Activated T-helper 17 cell treated with anti-CD3 and anti-CD28 coated beads, Interleukin-2, amount 50 U/mL, for 72 hours (primary cell): ENCODE data around the gene OR4D5. TPM values are rescaled to one million over a fixed set of nuclear protein-coding genes. Genes with fewer than 3 reads are reported as not detected.
A peak's percentile ranks its signal among the peaks of the same experiment; 100 is the strongest.

Experiments
- ATAC-seq: fragments of 150-1000 bp; cut with Tn5 transposase; replicated peaks from 2 replicates; pipeline ENCODE4 v1.10.0; 2021; ENCODE audit warnings: mild to moderate bottlenecking, moderate library complexity
- H3K27ac Mint-ChIP-seq: one replicate; pipeline ENCODE4 v1.8.0; 2022; ENCODE audit warnings: mixed read lengths
- H3K27me3 Mint-ChIP-seq: one replicate; pipeline ENCODE4 v1.8.0; 2022; ENCODE audit warnings: mixed read lengths
- H3K36me3 Mint-ChIP-seq: one replicate; pipeline ENCODE4 v1.8.0; 2022; ENCODE audit warnings: low read depth, mild to moderate bottlenecking, mixed read lengths
- H3K4me1 Mint-ChIP-seq: one replicate; pipeline ENCODE4 v1.8.0; 2022; ENCODE audit warnings: mixed read lengths
- H3K4me3 Mint-ChIP-seq: one replicate; pipeline ENCODE4 v1.8.0; 2022; ENCODE audit warnings: mild to moderate bottlenecking, mixed read lengths
- H3K9me3 Mint-ChIP-seq: one replicate; pipeline ENCODE4 v1.8.0; 2022; ENCODE audit warnings: mixed read lengths
- total RNA-seq, 2 donors: library from RNA; stranded (reverse); gene quantifications; one replicate each; pipeline ENCODE4 v1.2.3, GENCODE V29; 2022

OR4D5 gene
- total RNA-seq, result not detected

- no peak for ATAC-seq
- H3K4me1 Mint-ChIP-seq, result no peaks in the 10 kb centered on the region
Observed at GRCh38 chr11:123939317-123939716, at the start of gene OR4D5. OR4D5 (plus strand) TSS chr11:123939617; CDS start chr11:123939617, 0 bp downstream.

GRCh38 chr11:123892031-123892430 is 47.4 kb upstream of the OR4D5 start:
- no peak for ATAC-seq
- H3K4me3 Mint-ChIP-seq, result no peak overlapping the region
- no peaks in the 10 kb centered on the region for H3K36me3 Mint-ChIP-seq
- H3K9me3 Mint-ChIP-seq, result no peaks in the 10 kb centered on the region
- no peak overlapping the region for H3K27ac Mint-ChIP-seq
- H3K27me3 Mint-ChIP-seq, result peaks cover 3% of the 10 kb centered on the region
- no peaks in the 10 kb centered on the region for H3K4me1 Mint-ChIP-seq

More at GRCh38 chr11:123939317-123939716, at the start of gene OR4D5:
- no peak within 1 kb of the TSS for H3K27ac Mint-ChIP-seq
- no peaks in the 10 kb centered on the region for H3K9me3 Mint-ChIP-seq
- H3K36me3 Mint-ChIP-seq, result no peaks in the 10 kb centered on the region
- H3K27me3 Mint-ChIP-seq, result peaks cover 4% of the 10 kb centered on the region
- H3K4me3 Mint-ChIP-seq, result no peak within 1 kb of the TSS

GRCh38 chr11:123899792-123900191 is 39.6 kb upstream of the OR4D5 start:
- ATAC-seq, result no peak
- no peaks in the 10 kb centered on the region for H3K4me1 Mint-ChIP-seq
- H3K4me3 Mint-ChIP-seq, result no peak overlapping the region
- H3K9me3 Mint-ChIP-seq, result no peaks in the 10 kb centered on the region
- peaks cover 8% of the 10 kb centered on the region for H3K27me3 Mint-ChIP-seq
- no peaks in the 10 kb centered on the region for H3K36me3 Mint-ChIP-seq
- no peak overlapping the region for H3K27ac Mint-ChIP-seq

DNA sequence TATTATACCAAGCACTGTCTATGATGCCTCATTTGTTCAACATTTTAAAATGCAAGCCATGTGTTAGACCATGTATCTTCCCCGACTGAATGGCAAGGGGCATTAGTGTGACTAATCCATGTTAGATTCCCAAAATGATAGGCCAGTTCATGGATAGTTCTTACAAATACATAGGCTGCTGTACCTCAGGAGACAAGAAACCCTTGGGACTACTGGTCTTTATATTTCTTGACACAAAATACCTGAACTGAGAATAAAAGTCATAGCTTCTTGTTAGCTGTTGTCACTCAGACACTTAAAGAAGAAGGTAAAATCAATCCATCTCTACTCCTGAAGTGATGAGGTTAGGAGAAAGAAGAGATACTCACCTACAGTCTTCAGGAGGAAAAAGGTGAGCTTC is 37.5 kb upstream of the OR4D5 start, which contains the start of gene OR8D4:
Gene OR8D4, plus strand, starts transcription at position 301 of the 400 bp plus-strand sequence. CDS start 4,265 bp downstream, outside the sequence.
- no peak for ATAC-seq
- no peaks in the 10 kb centered on the region for H3K4me1 Mint-ChIP-seq
- no peak within 1 kb of the TSS for H3K4me3 Mint-ChIP-seq
- H3K27me3 Mint-ChIP-seq, result peaks cover 6% of the 10 kb centered on the region
- H3K9me3 Mint-ChIP-seq, result no peaks in the 10 kb centered on the region
- H3K27ac Mint-ChIP-seq, result no peak within 1 kb of the TSS
- H3K36me3 Mint-ChIP-seq, result no peaks in the 10 kb centered on the region

- Mint-ChIP-seq H3K36me3 (no peaks in the 10 kb centered on the region), H3K9me3 (no peaks in the 10 kb centered on the region), H3K27ac (no peak overlapping the region), H3K27me3 (peaks cover 9% of the 10 kb centered on the region), H3K4me3 (no peak overlapping the region), H3K4me1 (no peaks in the 10 kb centered on the region)
- ATAC-seq, result no peak
Observed at GRCh38 chr11:123903932-123904331, 35.5 kb upstream of the OR4D5 start.

DNA sequence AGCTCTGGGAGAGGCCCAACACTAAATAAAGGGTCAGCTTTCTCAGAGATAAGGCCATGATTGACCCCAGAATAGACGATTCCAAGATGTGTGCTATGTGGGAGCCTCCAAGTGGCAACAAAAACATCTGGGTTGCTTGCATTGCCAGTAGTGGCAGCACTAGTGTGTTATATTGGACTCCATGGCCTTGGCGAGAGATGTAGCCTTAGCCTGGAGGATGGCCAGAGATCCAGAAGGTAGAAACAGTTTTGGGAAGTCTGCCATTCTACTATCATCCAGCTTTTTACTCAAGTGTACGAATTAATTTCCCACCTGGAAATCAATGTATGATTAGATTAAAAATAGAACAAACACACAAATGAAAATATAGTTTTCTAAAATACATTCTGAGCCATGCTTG is 34.5 kb upstream of the OR4D5 start:
- ATAC-seq, result no peak

GRCh38 chr11:123905826-123906225 is 33.6 kb upstream of the OR4D5 start:
- H3K36me3 Mint-ChIP-seq, result no peaks in the 10 kb centered on the region
- no peak for ATAC-seq
- no peaks in the 10 kb centered on the region for H3K4me1 Mint-ChIP-seq
- peaks cover 11% of the 10 kb centered on the region for H3K27me3 Mint-ChIP-seq
- H3K27ac Mint-ChIP-seq, result no peak overlapping the region
- no peaks in the 10 kb centered on the region for H3K9me3 Mint-ChIP-seq
- H3K4me3 Mint-ChIP-seq, result no peak overlapping the region

More for the DNA sequence above, 34.5 kb upstream of the OR4D5 start:
- H3K27me3 Mint-ChIP-seq, result peaks cover 12% of the 10 kb centered on the region
- H3K27ac Mint-ChIP-seq, result no peak overlapping the region
- H3K4me3 Mint-ChIP-seq, result no peak overlapping the region
- H3K9me3 Mint-ChIP-seq, result no peaks in the 10 kb centered on the region
- no peaks in the 10 kb centered on the region for H3K36me3 Mint-ChIP-seq
- H3K4me1 Mint-ChIP-seq, result no peaks in the 10 kb centered on the region

DNA sequence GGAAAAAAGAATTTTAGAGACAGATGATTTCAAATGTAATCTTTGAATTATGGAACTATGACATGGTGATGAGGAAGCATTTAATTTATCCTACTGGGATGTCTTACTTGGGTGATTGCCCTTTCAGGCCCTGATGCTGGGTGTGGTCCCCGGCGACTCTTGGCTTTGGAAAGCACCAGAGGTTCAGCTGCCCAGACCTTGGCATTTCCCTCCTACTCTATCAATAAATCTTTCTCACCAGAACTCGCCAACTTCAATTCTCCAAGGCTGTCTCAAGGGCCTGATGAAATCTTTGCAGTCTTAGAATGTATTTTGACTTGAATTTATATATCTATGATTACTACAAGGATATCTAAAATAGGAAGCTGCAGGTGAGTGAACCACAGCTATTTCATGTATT is 18.5 kb upstream of the OR4D5 start:
- ATAC-seq, result no peak
- H3K27ac Mint-ChIP-seq, result no peak overlapping the region

DNA sequence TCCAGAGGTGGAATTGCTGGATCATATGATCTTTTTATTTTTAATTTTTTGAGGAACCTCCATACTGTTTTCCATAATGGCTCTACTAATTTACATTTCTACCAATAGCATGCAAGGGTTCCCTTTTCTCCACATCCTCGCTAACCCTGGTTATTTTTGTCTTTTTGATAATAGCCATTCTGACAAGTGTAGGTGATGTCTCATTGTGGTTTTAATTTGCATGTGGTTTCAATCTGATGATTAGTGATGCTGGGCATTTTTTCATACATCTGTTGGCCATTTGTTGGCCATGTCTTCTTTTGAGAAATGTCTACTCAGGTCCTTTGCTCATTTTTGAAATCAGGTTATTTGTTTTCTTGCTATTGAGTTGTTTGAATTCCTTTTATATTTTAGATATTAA is 15.4 kb upstream of the OR4D5 start:
- Mint-ChIP-seq H3K4me3 (no peak overlapping the region), H3K36me3 (no peaks in the 10 kb centered on the region), H3K27ac (no peak overlapping the region), H3K4me1 (no peaks in the 10 kb centered on the region), H3K9me3 (no peaks in the 10 kb centered on the region), H3K27me3 (peaks cover 3% of the 10 kb centered on the region)
- no peak for ATAC-seq

More for the DNA sequence above, 18.5 kb upstream of the OR4D5 start:
- no peaks in the 10 kb centered on the region for H3K27me3 Mint-ChIP-seq
- no peak overlapping the region for H3K4me3 Mint-ChIP-seq
- H3K9me3 Mint-ChIP-seq, result no peaks in the 10 kb centered on the region
- H3K36me3 Mint-ChIP-seq, result no peaks in the 10 kb centered on the region
- no peaks in the 10 kb centered on the region for H3K4me1 Mint-ChIP-seq

DNA sequence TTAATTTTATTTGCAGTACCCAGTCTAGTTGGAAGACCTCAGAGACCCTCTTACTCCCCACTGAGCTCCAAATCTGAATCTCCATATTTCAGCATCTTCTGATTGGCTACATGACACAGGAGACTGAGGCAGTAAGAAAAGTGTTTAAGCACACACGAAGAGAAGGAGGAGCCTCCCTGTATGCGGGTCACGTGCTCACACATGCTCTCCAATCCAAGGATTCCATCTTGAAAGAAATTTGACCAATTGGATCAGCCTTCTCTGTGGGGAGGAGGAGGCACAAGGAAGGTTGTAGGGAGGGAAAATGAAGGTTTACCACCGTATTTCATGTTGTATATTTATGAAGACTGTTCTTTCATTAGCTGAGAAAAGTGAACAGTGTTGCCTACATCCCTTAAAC is 3.0 kb downstream of the OR4D5 start:
- ATAC-seq, result no peak
- Mint-ChIP-seq H3K36me3 (no peaks in the 10 kb centered on the region), H3K27me3 (peaks cover 8% of the 10 kb centered on the region)

DNA sequence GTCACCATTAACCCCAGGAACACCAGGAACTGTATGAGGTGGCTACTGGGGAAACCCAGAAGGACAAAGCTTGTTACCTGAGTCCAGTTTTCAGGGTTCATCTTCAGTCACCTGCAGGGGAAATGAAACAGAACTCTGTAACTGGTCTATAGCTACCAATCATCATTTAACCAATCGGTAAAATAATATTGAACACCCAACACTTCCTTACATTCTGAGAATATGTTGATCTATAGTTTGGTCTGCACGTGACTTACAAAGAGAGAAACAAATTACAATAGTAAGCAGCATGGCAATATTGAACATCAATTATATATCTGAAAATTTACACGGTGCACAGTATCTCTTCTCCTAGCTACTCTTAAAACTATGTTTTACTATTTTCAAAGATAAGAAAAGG is 4.3 kb downstream of the OR4D5 start, which contains the start of gene OR6T1:
Gene OR6T1, minus strand, starts transcription at position 101 of the 400 bp plus-strand sequence. Its CDS starts 0 bp downstream, at position 101.
- Mint-ChIP-seq H3K27ac (no peak within 1 kb of the TSS), H3K27me3 (peaks cover 10% of the 10 kb centered on the region), H3K4me3 (no peak within 1 kb of the TSS), H3K36me3 (no peaks in the 10 kb centered on the region), H3K9me3 (no peaks in the 10 kb centered on the region), H3K4me1 (no peaks in the 10 kb centered on the region)
- ATAC-seq, result no peak

More for the DNA sequence above, 3.0 kb downstream of the OR4D5 start:
- Mint-ChIP-seq H3K4me1 (no peaks in the 10 kb centered on the region), H3K9me3 (no peaks in the 10 kb centered on the region), H3K27ac (no peak overlapping the region), H3K4me3 (no peak overlapping the region)

DNA sequence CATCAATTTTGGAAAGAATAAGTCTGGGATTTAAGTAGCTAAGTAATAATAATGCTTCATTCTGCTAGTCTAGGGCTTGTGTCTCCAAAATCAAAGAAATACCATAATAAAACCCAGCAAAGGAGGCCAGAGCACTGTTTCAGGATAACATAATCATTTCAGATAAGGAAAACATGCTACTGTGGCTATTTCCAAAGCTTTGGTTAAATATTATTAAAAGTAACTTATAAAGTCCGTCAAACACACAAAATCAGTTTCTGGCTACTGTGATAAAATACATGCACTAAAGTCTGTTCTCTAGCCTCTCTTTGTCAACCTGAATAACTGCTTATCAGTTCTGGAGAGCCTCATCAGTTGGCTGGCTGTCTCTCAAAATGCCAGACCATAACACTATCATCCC is 5.7 kb downstream of the OR4D5 start:
- ATAC-seq, result no peak
- Mint-ChIP-seq H3K4me1 (no peaks in the 10 kb centered on the region), H3K9me3 (no peaks in the 10 kb centered on the region), H3K4me3 (no peak overlapping the region), H3K27me3 (peaks cover 6% of the 10 kb centered on the region), H3K27ac (no peak overlapping the region), H3K36me3 (no peaks in the 10 kb centered on the region)

- ATAC-seq, result no peak
Observed at GRCh38 chr11:123956752-123957151, 17.3 kb downstream of the OR4D5 start.

GRCh38 chr11:123973816-123974215 is 34.4 kb downstream of the OR4D5 start:
- H3K9me3 Mint-ChIP-seq, result no peaks in the 10 kb centered on the region
- no peak for ATAC-seq
- no peak overlapping the region for H3K4me3 Mint-ChIP-seq
- peaks cover 3% of the 10 kb centered on the region for H3K27me3 Mint-ChIP-seq
- H3K27ac Mint-ChIP-seq, result no peak overlapping the region
- H3K36me3 Mint-ChIP-seq, result no peaks in the 10 kb centered on the region
- H3K4me1 Mint-ChIP-seq, result no peaks in the 10 kb centered on the region

More at GRCh38 chr11:123956752-123957151, 17.3 kb downstream of the OR4D5 start:
- Mint-ChIP-seq H3K4me3 (no peak overlapping the region), H3K27me3 (peaks cover 5% of the 10 kb centered on the region), H3K9me3 (no peaks in the 10 kb centered on the region), H3K36me3 (no peaks in the 10 kb centered on the region), H3K27ac (no peak overlapping the region), H3K4me1 (no peaks in the 10 kb centered on the region)

DNA sequence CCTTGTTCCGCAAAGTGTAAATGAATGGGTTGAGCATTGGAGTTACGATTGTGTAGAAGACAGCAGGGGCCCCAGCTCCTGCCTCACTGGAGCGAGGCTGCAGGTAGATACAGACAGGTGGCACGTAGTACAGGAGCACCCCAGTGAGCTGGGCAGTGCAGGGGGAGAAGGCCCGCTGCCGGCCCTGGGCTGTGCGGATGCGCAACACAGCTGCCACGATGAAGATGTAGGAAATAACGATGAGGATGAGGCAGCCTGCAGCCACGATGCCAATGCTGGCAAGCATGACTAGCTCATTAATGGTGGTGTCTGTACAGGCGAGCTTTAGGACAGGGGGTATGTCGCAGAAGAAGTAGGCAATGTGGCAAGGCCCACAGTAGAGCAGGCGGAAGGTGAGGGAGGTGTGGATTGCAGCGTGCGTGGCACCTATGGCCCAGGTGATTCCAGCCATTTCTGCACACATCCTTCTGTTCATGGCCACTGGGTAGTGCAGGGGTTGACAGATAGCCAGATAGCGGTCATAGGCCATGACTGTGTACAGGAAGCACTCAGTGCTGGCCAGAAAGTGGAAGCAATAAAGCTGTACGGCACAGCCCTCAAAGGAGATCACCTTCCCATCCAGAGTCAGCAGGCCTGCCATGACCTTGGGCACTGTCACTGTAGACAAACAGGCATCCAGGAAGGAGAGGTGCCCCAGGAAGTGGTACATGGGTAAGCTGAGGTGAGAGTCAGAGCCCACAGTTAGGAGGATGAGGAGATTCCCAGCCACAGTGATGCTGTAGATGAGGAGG is 37.5 kb downstream of the OR4D5 start:
- Mint-ChIP-seq H3K27me3 (peaks cover 6% of the 10 kb centered on the region), H3K4me3 (no peak overlapping the region), H3K36me3 (no peaks in the 10 kb centered on the region), H3K9me3 (no peaks in the 10 kb centered on the region), H3K4me1 (no peaks in the 10 kb centered on the region), H3K27ac (no peak overlapping the region)
- peak; percentile 7 for ATAC-seq
